CD4-positive, alpha-beta T cell treated with Interleukin-12 subunit alpha and Interleukin-12 subunit beta, for 1 hour (primary cell): Measurements from ENCODE around the gene BIRC5.
"Not testable (repeated sequence)": the region's sequence is repeated elsewhere in the genome, so short reads cannot be mapped to it uniquely, and the experiment has no call there.

Source experiments
- DNase-seq: peaks from one replicate; pipeline ENCODE4 v3.0.0-alpha.2; 2020

Gene BIRC5

GRCh38 chr17:78226055-78226758, 12.2 kb downstream of the BIRC5 start:
- no peak for DNase-seq

GRCh38 chr17:78226759-78227454, 12.9 kb downstream of the BIRC5 start:
- DNase-seq: no peak

GRCh38 chr17:78227455-78227916, 13.4 kb downstream of the BIRC5 start:
- no peak for DNase-seq

- no peak for DNase-seq
Measured at GRCh38 chr17:78228176-78228575, 14.1 kb downstream of the BIRC5 start.

GRCh38 chr17:78230252-78230962, 16.4 kb downstream of the BIRC5 start:
- DNase-seq: no peak

GRCh38 chr17:78230996-78231935, 17.2 kb downstream of the BIRC5 start, which contains the start of gene TMEM235:
Gene TMEM235, plus strand, starts transcription at chr17:78231631. Its CDS starts 393 bp downstream, at chr17:78232024.
- no peak for DNase-seq

GRCh38 chr17:78231991-78232858, 18.2 kb downstream of the BIRC5 start:
- DNase-seq: peak; percentile 7

- no peak for DNase-seq
Measured at GRCh38 chr17:78232859-78233173, 18.8 kb downstream of the BIRC5 start.

GRCh38 chr17:78233678-78234077, 19.6 kb downstream of the BIRC5 start:
- no peak for DNase-seq

- no peak for DNase-seq
Measured at GRCh38 chr17:78234261-78234865, 20.3 kb downstream of the BIRC5 start.

- not testable (repeated sequence) for DNase-seq
Measured at GRCh38 chr17:78235022-78235421, 21.0 kb downstream of the BIRC5 start.

- no peak for DNase-seq
Measured at GRCh38 chr17:78235885-78236284, 21.8 kb downstream of the BIRC5 start.

GRCh38 chr17:78236362-78237127, 22.5 kb downstream of the BIRC5 start:
- no peak for DNase-seq

GRCh38 chr17:78237401-78238012, 23.5 kb downstream of the BIRC5 start:
- DNase-seq: no peak

- DNase-seq: no peak
Measured at GRCh38 chr17:78238823-78239488, 24.9 kb downstream of the BIRC5 start.

GRCh38 chr17:78239489-78239931, 25.5 kb downstream of the BIRC5 start:
- DNase-seq: no peak

GRCh38 chr17:78240012-78240655, 26.1 kb downstream of the BIRC5 start:
- DNase-seq: no peak

GRCh38 chr17:78240839-78241238, 26.8 kb downstream of the BIRC5 start:
- DNase-seq: no peak
